ENCODE measurements around the gene TCAIM. TPM values are rescaled to one million over a fixed set of nuclear protein-coding genes. Genes with fewer than 3 reads are reported as not detected.

Gene TCAIM
- total RNA-seq, 1 experiment from 2014 or later = 18.4 TPM

- Histone ChIP-seq H3K9me2 (ENCODE audit: insufficient read depth) (no peaks in the 10 kb centered on the region), H3K4me1 (ENCODE audit: control insufficient read depth in 1 of 2, insufficient read depth in 2 of 2, low read length in 2 of 2) (no peaks in the 10 kb centered on the region), H2AFZ (ENCODE audit: low read depth, low read length, poor library complexity, severe bottlenecking) (no peak overlapping the region), H3K36me3 (ENCODE audit: control insufficient read depth in 1 of 2, insufficient read depth in 2 of 2, low read length in 2 of 2) (no peaks in the 10 kb centered on the region), H3K79me2 (ENCODE audit: insufficient read depth, low read length) (no peaks in the 10 kb centered on the region), H3K9ac (ENCODE audit: low read length) (no peak overlapping the region), H3K9me3 (ENCODE audit: control insufficient read depth in 1 of 2, insufficient read depth in 1 of 2, low read depth in 1 of 2, low read length in 2 of 2) (no peaks in the 10 kb centered on the region), H3K4me2 (ENCODE audit: low read length) (no peak overlapping the region), H3K27ac (ENCODE audit: low read depth, low read length) (no peak overlapping the region), H3K4me3 (replicated peaks in 1 of 2; ENCODE audit: low read depth in 1 of 2, low read length in 2 of 2) (no peak overlapping the region), H4K20me1 (ENCODE audit: insufficient read depth) (no peaks in the 10 kb centered on the region), H3K27me3 (ENCODE audit: insufficient read depth, low read length) (no peaks in the 10 kb centered on the region)
- POLR2A ChIA-PET = no interaction called here
- no peak for ATAC-seq
- BruUV-seq (replicated peaks) = no TSS peak
- RAD21 ChIA-PET (ENCODE audit: low non-redundant PET in 1 of 2, low total read pairs in 2 of 2, uncharacterized antibody in 2 of 2, unreplicated experiment in 2 of 2) = no interaction called here
- no peak for TF ChIP-seq ZBTB33 (IDR thresholded peaks at IDR 0.05; ENCODE audit: extremely low read depth, insufficient replicate concordance, low read length)
- TF ChIP-seq SP1 (IDR thresholded peaks at IDR 0.05; ENCODE audit: low read depth) = no peak
- no peak for TF ChIP-seq CTCF (IDR thresholded peaks at IDR 0.05 in 2 of 3, conservative IDR thresholded peaks at IDR 0.05 in 1 of 3; ENCODE audit: borderline replicate concordance in 1 of 3, insufficient read depth in 1 of 3, low read depth in 2 of 3, low read length in 2 of 3)
- CTCF ChIA-PET = no interaction called here
- intact Hi-C loops (cut with micrococcal nuclease) = no loop called here
- DNase-seq (ENCODE audit: low read depth, low spot score) = no peak
Observed at GRCh38 chr3:44415421-44415820, 76.9 kb downstream of the TCAIM start.

Data from HCT116 (cell line).